Kidney epithelial cell (primary cell): ENCODE measurements around the gene ABAT. TPM values are rescaled to one million over a fixed set of nuclear protein-coding genes. Genes with fewer than 3 reads are reported as not detected.
A peak's percentile ranks its signal among the peaks of the same experiment; 100 is the strongest.

ENCODE experiments used
- DNase-seq: peaks from one replicate; pipeline ENCODE4 v3.0.0-alpha.2; 2010; ENCODE audit warnings: low read depth
- H3K27me3 ChIP-seq: 2 replicates; pipeline ENCODE4 v1.6.0; 2011; ENCODE audit warnings: low read length; ENCODE audit not compliant: control insufficient read depth, insufficient read depth
- H3K36me3 ChIP-seq: 2 replicates; pipeline ENCODE4 v1.5.1; 2011; ENCODE audit warnings: low read length; ENCODE audit not compliant: control insufficient read depth, insufficient read depth
- H3K4me3 ChIP-seq: 2 replicates; pipeline ENCODE4 v1.5.1; 2011; ENCODE audit warnings: low read depth, mild to moderate bottlenecking, control low read depth, low read length
- total RNA-seq: library from RNA; depleted of rRNA; stranded (reverse); fragments of >200 nt; gene quantifications from 2 replicates; pipeline ENCODE4 v1.2.3, GENCODE V29; 2015
- TF ChIP-seq, protein P1 (sequence below): IDR thresholded peaks from 2 replicates; pipeline ENCODE4 v1.5.1; 2011; ENCODE audit warnings: mild to moderate bottlenecking, moderate library complexity, low read length, control low read depth, inconsistent platforms; ENCODE audit not compliant: insufficient read depth, poor library complexity, severe bottlenecking

The ABAT gene
- total RNA-seq, 1 donor from 2014 or later: 7.5 TPM

DNA sequence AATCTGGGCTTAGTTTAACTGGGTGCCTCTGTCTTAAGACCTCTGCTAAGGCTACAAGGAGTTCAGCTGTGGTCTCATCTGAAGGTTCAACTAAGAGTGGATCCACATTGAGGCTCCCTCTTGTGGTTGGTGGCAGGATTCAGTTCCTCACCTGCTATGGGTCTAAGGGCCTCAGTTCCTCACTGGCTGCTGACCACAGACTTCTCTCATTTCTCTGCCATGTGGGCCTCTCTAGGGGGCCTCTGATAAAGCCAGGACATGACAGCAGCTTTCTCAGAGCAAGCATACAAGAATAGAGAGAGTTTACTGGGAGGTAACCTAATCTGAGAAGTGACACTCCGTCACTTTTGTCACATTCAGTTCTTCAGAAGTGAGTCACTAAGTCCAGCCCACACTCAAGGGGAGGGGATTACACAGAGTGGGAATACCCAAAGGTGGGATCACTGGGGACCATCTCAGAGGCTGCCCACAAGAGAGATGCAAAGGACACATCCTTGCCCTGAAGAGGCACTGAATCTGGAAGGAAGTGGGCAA, 19.2 kb upstream of the ABAT start:
- DNase-seq: no peak
- Histone ChIP-seq H3K27me3 (peaks cover 2% of the 10 kb centered on the region), H3K36me3 (no peaks in the 10 kb centered on the region), H3K4me3 (no peak overlapping the region)
- TF ChIP-seq, protein P1, sequence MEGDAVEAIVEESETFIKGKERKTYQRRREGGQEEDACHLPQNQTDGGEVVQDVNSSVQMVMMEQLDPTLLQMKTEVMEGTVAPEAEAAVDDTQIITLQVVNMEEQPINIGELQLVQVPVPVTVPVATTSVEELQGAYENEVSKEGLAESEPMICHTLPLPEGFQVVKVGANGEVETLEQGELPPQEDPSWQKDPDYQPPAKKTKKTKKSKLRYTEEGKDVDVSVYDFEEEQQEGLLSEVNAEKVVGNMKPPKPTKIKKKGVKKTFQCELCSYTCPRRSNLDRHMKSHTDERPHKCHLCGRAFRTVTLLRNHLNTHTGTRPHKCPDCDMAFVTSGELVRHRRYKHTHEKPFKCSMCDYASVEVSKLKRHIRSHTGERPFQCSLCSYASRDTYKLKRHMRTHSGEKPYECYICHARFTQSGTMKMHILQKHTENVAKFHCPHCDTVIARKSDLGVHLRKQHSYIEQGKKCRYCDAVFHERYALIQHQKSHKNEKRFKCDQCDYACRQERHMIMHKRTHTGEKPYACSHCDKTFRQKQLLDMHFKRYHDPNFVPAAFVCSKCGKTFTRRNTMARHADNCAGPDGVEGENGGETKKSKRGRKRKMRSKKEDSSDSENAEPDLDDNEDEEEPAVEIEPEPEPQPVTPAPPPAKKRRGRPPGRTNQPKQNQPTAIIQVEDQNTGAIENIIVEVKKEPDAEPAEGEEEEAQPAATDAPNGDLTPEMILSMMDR: peak; percentile 59

DNA sequence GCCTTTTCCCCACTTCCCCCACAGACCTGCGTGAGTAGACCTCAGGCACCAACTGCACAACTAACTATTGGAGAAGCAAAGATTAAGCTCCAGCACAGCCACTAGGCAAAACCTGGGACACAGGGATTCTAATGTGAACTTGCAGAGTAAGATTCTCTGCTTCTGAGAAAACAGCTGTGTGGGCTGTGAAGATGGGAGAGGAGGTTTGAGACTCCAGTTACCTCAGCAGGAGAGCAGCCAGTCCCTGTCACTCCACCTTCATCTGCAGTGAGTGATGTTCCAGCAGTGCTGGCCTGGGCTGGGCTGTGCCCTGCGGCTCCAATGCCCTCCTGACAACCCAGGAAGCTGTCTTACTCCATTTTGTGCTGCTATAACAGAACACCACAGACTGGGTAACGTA, 18.0 kb upstream of the ABAT start:
- TF ChIP-seq, protein P1: no peak
- peaks cover 2% of the 10 kb centered on the region for H3K27me3 ChIP-seq
- no peaks in the 10 kb centered on the region for H3K36me3 ChIP-seq
- no peak for DNase-seq
- H3K4me3 ChIP-seq: no peak overlapping the region

- Histone ChIP-seq H3K27me3 (no peaks in the 10 kb centered on the region), H3K36me3 (no peaks in the 10 kb centered on the region), H3K4me3 (no peak overlapping the region)
- TF ChIP-seq, protein P1: peak; percentile 91
- no peak for DNase-seq
Observed at GRCh38 chr16:8660841-8661301, 13.5 kb upstream of the ABAT start.

- H3K4me3 ChIP-seq: no peak overlapping the region
- TF ChIP-seq, protein P1: no peak
- no peaks in the 10 kb centered on the region for H3K27me3 ChIP-seq
- H3K36me3 ChIP-seq: no peaks in the 10 kb centered on the region
- DNase-seq: no peak
Observed at GRCh38 chr16:8661703-8662102, 12.7 kb upstream of the ABAT start.

- TF ChIP-seq, protein P1: no peak
- no peaks in the 10 kb centered on the region for H3K27me3 ChIP-seq
- H3K4me3 ChIP-seq: no peak overlapping the region
- DNase-seq: no peak
- no peaks in the 10 kb centered on the region for H3K36me3 ChIP-seq
Observed at GRCh38 chr16:8663192-8664089, 11.0 kb upstream of the ABAT start.

- TF ChIP-seq, protein P1: no peak
- no peak for DNase-seq
- no peaks in the 10 kb centered on the region for H3K36me3 ChIP-seq
Observed at GRCh38 chr16:8665529-8665928, 8.9 kb upstream of the ABAT start.

More at GRCh38 chr16:8665529-8665928, 8.9 kb upstream of the ABAT start:
- H3K27me3 ChIP-seq: no peaks in the 10 kb centered on the region
- no peak overlapping the region for H3K4me3 ChIP-seq
